NCI-H774 (cell line): ENCODE results near the gene IQCF5.
"Not testable (repeated sequence)": the region's sequence is repeated elsewhere in the genome, so short reads cannot be mapped to it uniquely, and the experiment has no call there.

Experiments used
- DNase-seq: peaks from one replicate; lab custom pipeline; 2025; lab: John Stamatoyannopoulos, UW

The IQCF5 gene

GRCh38 chr3:51875501-51875900 lies at the start of gene IQCF5:
TSS of gene IQCF5 (minus strand) at chr3:51875601. CDS start at chr3:51875531, 70 bp downstream.
- no peak for DNase-seq

- no peak for DNase-seq
Measured at GRCh38 chr3:51921081-51921578, 45.7 kb upstream of the IQCF5 start.

- no peak for DNase-seq
Measured at GRCh38 chr3:51916418-51916817, 41.0 kb upstream of the IQCF5 start.

GRCh38 chr3:51908026-51908425 lies 32.6 kb upstream of the IQCF5 start:
- no peak for DNase-seq

- no peak for DNase-seq
Measured at GRCh38 chr3:51904034-51904823, 28.8 kb upstream of the IQCF5 start.

- DNase-seq, result not testable (repeated sequence)
Measured at GRCh38 chr3:51902361-51902760, 27.0 kb upstream of the IQCF5 start.

GRCh38 chr3:51900043-51900442 lies 24.6 kb upstream of the IQCF5 start:
- not testable (repeated sequence) for DNase-seq

GRCh38 chr3:51897391-51897790 lies 22.0 kb upstream of the IQCF5 start:
- DNase-seq, result no peak

GRCh38 chr3:51896607-51897305 lies 21.4 kb upstream of the IQCF5 start:
- DNase-seq, result no peak

- no peak for DNase-seq
Measured at GRCh38 chr3:51894939-51895338, 19.5 kb upstream of the IQCF5 start.

GRCh38 chr3:51894391-51894790 lies 19.0 kb upstream of the IQCF5 start:
- DNase-seq, result no peak

- DNase-seq, result no peak
Measured at GRCh38 chr3:51891242-51892039, 16.0 kb upstream of the IQCF5 start.

GRCh38 chr3:51888463-51889105 lies 13.2 kb upstream of the IQCF5 start:
- DNase-seq, result no peak

GRCh38 chr3:51887620-51888019 lies 12.2 kb upstream of the IQCF5 start:
- no peak for DNase-seq

- no peak for DNase-seq
Measured at GRCh38 chr3:51886447-51886846, 11.0 kb upstream of the IQCF5 start.

GRCh38 chr3:51879937-51880336 lies 4.5 kb upstream of the IQCF5 start:
- DNase-seq, result no peak

- no peak for DNase-seq
Measured at GRCh38 chr3:51876186-51876585, 785 bp upstream of the IQCF5 start.

GRCh38 chr3:51874889-51875288 lies 512 bp downstream of the IQCF5 start:
- DNase-seq, result no peak

GRCh38 chr3:51874411-51874810 lies 990 bp downstream of the IQCF5 start:
- no peak for DNase-seq

- DNase-seq, result no peak
Measured at GRCh38 chr3:51873876-51874275, 1.5 kb downstream of the IQCF5 start.

GRCh38 chr3:51873253-51873766 lies 2.1 kb downstream of the IQCF5 start:
- DNase-seq, result no peak

GRCh38 chr3:51869304-51869703 lies 6.1 kb downstream of the IQCF5 start:
- DNase-seq, result no peak
